ENCODE results near the gene WWOX.

DNA sequence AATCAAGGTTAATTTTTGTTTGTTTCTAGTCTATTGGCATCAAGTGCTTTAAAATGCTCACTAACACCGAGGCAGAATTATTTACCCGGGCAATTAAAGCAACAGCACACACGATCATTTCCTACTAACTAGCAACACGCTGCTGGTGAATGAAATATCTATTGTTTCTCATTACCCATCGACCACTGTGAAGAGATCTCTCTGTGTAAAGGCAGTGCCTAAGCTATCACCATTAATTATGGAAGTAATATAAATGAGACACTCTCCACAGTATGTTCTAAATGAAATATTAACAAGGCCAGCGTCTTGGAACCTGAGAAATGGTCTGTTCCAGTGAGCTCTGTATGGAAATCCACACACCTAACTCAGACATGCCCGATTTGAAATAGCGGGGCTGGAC lies 1103.5 kb downstream of the WWOX start:
- TF ChIP-seq CTCF (IDR thresholded peaks at IDR 0.05) (no peak), POLR2A (IDR thresholded peaks at IDR 0.05) (no peak), POLR2AphosphoS5 (IDR thresholded peaks at IDR 0.05) (no peak), EP300 (IDR thresholded peaks at IDR 0.05) (no peak)
